ENCODE results near the gene PRICKLE2. TPM values are rescaled to one million over a fixed set of nuclear protein-coding genes. Genes with fewer than 3 reads are reported as not detected.
A peak's percentile ranks its signal among the peaks of the same experiment; 100 is the strongest.

PRICKLE2 gene
- total and polyA plus RNA-seq, 2 donors (not counting 1 experiment from before 2014, with no cell fraction given): 14.1 to 29.4 TPM

DNA sequence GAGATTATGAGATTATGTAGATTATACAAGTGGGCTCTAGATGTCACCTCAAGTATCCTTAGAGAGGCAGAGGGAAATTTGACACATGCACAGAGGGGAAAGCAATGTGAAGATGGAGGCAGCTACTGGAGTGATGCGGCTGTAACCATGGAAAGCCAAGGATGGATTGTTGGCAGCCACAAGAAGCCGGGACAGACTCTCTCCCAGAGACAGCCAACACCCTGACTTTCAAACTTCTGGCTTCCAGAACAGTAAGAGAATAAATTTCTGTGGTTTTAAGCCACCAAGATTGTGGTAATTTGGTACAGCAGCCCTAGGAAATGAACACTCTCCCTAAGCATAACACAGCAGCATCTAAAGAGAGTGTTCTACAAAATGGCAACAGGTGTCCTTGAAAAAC, 34.4 kb upstream of the PRICKLE2 start:
- no peak overlapping the region for H3K9ac ChIP-seq (ENCODE audit: insufficient read depth, low read length)
- no peak overlapping the region for H3K4me2 ChIP-seq (ENCODE audit: extremely low read depth, insufficient read depth, low read length)
- H3K79me2 ChIP-seq (ENCODE audit: control insufficient read depth, insufficient read depth, low read length): peaks cover 40% of the 10 kb centered on the region
- no peak overlapping the region for H3K4me3 ChIP-seq (replicated peaks in 1 of 4; ENCODE audit: control extremely low read depth in 1 of 4, insufficient read depth in 1 of 4, low read depth in 3 of 4, low read length in 4 of 4)
- no peaks in the 10 kb centered on the region for H3K36me3 ChIP-seq (ENCODE audit: control insufficient read depth, insufficient read depth, low read length)
- no peak overlapping the region for H2AFZ ChIP-seq (ENCODE audit: low read length)
- peaks cover 15% of the 10 kb centered on the region for H3K4me1 ChIP-seq (ENCODE audit: control insufficient read depth, extremely low read depth, insufficient read depth, low read length)
- H3K27ac ChIP-seq (ENCODE audit: insufficient read depth, low read length): no peak overlapping the region
- peak; percentile 23 to 84 for DNase-seq (ENCODE audit: low read depth in 2 of 2)
- TF ChIP-seq, protein P1, sequence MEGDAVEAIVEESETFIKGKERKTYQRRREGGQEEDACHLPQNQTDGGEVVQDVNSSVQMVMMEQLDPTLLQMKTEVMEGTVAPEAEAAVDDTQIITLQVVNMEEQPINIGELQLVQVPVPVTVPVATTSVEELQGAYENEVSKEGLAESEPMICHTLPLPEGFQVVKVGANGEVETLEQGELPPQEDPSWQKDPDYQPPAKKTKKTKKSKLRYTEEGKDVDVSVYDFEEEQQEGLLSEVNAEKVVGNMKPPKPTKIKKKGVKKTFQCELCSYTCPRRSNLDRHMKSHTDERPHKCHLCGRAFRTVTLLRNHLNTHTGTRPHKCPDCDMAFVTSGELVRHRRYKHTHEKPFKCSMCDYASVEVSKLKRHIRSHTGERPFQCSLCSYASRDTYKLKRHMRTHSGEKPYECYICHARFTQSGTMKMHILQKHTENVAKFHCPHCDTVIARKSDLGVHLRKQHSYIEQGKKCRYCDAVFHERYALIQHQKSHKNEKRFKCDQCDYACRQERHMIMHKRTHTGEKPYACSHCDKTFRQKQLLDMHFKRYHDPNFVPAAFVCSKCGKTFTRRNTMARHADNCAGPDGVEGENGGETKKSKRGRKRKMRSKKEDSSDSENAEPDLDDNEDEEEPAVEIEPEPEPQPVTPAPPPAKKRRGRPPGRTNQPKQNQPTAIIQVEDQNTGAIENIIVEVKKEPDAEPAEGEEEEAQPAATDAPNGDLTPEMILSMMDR (conservative IDR thresholded peaks at IDR 0.05 in 1 of 2, IDR thresholded peaks at IDR 0.05 in 1 of 2; ENCODE audit: low read depth in 1 of 2, low read length in 2 of 2): no peak
- H4K20me1 ChIP-seq (ENCODE audit: control insufficient read depth, extremely low read depth, insufficient read depth, low read length): no peaks in the 10 kb centered on the region
- no peaks in the 10 kb centered on the region for H3K9me3 ChIP-seq (ENCODE audit: control insufficient read depth, insufficient read depth, low read depth, low read length)
- H3K27me3 ChIP-seq (ENCODE audit: control insufficient read depth, insufficient read depth, low read length): no peaks in the 10 kb centered on the region

- no peak for DNase-seq (ENCODE audit: low read depth in 2 of 2)
- Histone ChIP-seq H3K27me3 (ENCODE audit: control insufficient read depth, insufficient read depth, low read length) (no peaks in the 10 kb centered on the region), H3K27ac (ENCODE audit: insufficient read depth, low read length) (no peak overlapping the region), H3K9me3 (ENCODE audit: control insufficient read depth, insufficient read depth, low read depth, low read length) (no peaks in the 10 kb centered on the region), H4K20me1 (ENCODE audit: control insufficient read depth, extremely low read depth, insufficient read depth, low read length) (no peaks in the 10 kb centered on the region), H3K36me3 (ENCODE audit: control insufficient read depth, insufficient read depth, low read length) (no peaks in the 10 kb centered on the region), H3K4me2 (ENCODE audit: extremely low read depth, insufficient read depth, low read length) (no peak overlapping the region), H3K4me1 (ENCODE audit: control insufficient read depth, extremely low read depth, insufficient read depth, low read length) (peaks cover 4% of the 10 kb centered on the region), H2AFZ (ENCODE audit: low read length) (no peak overlapping the region), H3K9ac (ENCODE audit: insufficient read depth, low read length) (no peak overlapping the region), H3K4me3 (replicated peaks in 1 of 4; ENCODE audit: control extremely low read depth in 1 of 4, insufficient read depth in 1 of 4, low read depth in 3 of 4, low read length in 4 of 4) (no peak overlapping the region), H3K79me2 (ENCODE audit: control insufficient read depth, insufficient read depth, low read length) (peaks cover 21% of the 10 kb centered on the region)
- TF ChIP-seq, protein P1 (conservative IDR thresholded peaks at IDR 0.05 in 1 of 2, IDR thresholded peaks at IDR 0.05 in 1 of 2; ENCODE audit: low read depth in 1 of 2, low read length in 2 of 2): no peak
- no peak for TF ChIP-seq EZH2 (IDR thresholded peaks at IDR 0.05; ENCODE audit: low read length, missing control alignments)
These were observed 32.0 kb upstream of the PRICKLE2 start for GRCh38 chr3:64257100-64257755.

DNA sequence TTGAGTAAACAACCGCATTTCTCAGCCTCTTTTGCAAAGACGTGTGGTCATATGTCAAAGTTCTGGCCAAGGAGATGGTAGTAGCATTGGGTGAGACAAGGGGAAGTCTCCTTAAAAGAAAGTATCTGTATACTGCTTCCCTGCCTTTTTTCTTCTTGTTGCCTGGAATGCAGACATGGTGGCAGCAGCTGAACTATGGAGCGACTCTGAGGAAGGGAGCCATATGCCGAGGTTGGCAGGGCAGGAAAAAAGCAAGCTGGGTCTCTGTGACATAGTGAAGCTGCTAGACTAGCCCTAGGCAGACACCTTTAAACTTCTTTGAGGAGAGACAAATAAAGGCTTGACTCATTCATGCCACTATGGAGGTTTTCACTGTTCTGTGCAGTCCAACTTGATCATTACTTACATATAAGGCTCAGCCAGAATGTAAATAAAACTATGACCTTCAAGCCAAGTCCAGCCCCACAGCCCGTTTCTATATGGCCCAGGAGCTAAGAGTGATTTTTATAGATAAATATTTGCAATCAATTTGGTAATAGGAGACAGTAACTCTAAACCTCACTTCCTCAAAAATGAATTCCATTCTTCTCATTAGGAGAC, 30.6 kb upstream of the PRICKLE2 start:
- TF ChIP-seq, protein P1 (conservative IDR thresholded peaks at IDR 0.05 in 1 of 2, IDR thresholded peaks at IDR 0.05 in 1 of 2; ENCODE audit: low read depth in 1 of 2, low read length in 2 of 2): no peak
- TF ChIP-seq EZH2 (IDR thresholded peaks at IDR 0.05; ENCODE audit: low read length, missing control alignments): no peak
- peak in 1 of 2 donors; percentile 11 for DNase-seq (ENCODE audit: low read depth in 2 of 2)
- Histone ChIP-seq H3K79me2 (ENCODE audit: control insufficient read depth, insufficient read depth, low read length) (peaks cover 12% of the 10 kb centered on the region), H3K9me3 (ENCODE audit: control insufficient read depth, insufficient read depth, low read depth, low read length) (no peaks in the 10 kb centered on the region), H3K4me2 (ENCODE audit: extremely low read depth, insufficient read depth, low read length) (no peak overlapping the region), H3K9ac (ENCODE audit: insufficient read depth, low read length) (no peak overlapping the region), H3K27ac (ENCODE audit: insufficient read depth, low read length) (no peak overlapping the region), H3K36me3 (ENCODE audit: control insufficient read depth, insufficient read depth, low read length) (no peaks in the 10 kb centered on the region), H3K4me3 (replicated peaks in 1 of 4; ENCODE audit: control extremely low read depth in 1 of 4, insufficient read depth in 1 of 4, low read depth in 3 of 4, low read length in 4 of 4) (no peak overlapping the region), H3K27me3 (ENCODE audit: control insufficient read depth, insufficient read depth, low read length) (no peaks in the 10 kb centered on the region), H2AFZ (ENCODE audit: low read length) (no peak overlapping the region), H3K4me1 (ENCODE audit: control insufficient read depth, extremely low read depth, insufficient read depth, low read length) (peaks cover 4% of the 10 kb centered on the region), H4K20me1 (ENCODE audit: control insufficient read depth, extremely low read depth, insufficient read depth, low read length) (no peaks in the 10 kb centered on the region)
